DOHH2 (cell line): ENCODE results near the gene CNTNAP2.

ENCODE experiments used
- EZH2phosphoT487 ChIP-seq: fragments of 200-600 bp; sonication (generic); IDR thresholded peaks from 2 replicates; pipeline ENCODE4 v1.6.1; 2017; ENCODE audit warnings: borderline replicate concordance, mild to moderate bottlenecking, antibody characterized with exemption, low read length, moderate library complexity, mixed read lengths
- TF ChIP-seq, protein P1 (sequence below): fragments of 200-600 bp; sonication (generic); IDR thresholded peaks from one replicate; pipeline ENCODE4 v1.5.1; 2014; ENCODE audit warnings: antibody characterized with exemption, mild to moderate bottlenecking, low read depth, low read length; ENCODE audit not compliant: poor library complexity, severe bottlenecking

DNA sequence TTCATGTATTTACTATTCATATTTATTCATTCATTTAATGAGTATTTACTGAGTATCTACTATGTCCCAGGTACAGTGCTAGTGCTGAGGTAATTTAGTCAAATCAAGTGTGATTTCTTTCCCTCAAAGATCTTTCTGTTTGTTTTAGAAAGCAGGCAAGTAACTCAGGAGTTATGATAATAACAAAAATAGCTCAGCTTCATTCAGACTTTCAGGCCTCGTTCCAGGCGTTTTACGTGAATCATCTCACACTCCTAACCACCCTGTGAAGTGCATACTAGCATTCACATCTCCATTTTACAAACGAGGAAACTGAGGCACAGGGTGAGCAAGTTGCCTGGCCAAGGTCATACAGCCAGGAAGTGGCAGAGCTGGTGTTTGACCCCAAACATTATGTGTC, 2005.2 kb downstream of the CNTNAP2 start:
- TF ChIP-seq, protein P1, sequence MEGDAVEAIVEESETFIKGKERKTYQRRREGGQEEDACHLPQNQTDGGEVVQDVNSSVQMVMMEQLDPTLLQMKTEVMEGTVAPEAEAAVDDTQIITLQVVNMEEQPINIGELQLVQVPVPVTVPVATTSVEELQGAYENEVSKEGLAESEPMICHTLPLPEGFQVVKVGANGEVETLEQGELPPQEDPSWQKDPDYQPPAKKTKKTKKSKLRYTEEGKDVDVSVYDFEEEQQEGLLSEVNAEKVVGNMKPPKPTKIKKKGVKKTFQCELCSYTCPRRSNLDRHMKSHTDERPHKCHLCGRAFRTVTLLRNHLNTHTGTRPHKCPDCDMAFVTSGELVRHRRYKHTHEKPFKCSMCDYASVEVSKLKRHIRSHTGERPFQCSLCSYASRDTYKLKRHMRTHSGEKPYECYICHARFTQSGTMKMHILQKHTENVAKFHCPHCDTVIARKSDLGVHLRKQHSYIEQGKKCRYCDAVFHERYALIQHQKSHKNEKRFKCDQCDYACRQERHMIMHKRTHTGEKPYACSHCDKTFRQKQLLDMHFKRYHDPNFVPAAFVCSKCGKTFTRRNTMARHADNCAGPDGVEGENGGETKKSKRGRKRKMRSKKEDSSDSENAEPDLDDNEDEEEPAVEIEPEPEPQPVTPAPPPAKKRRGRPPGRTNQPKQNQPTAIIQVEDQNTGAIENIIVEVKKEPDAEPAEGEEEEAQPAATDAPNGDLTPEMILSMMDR = no peak
- TF ChIP-seq EZH2phosphoT487 = no peak
